ENCODE results near the gene ALOXE3.
A peak's percentile ranks its signal among the peaks of the same experiment; 100 is the strongest.
"Not testable (repeated sequence)": the region's sequence is repeated elsewhere in the genome, so short reads cannot be mapped to it uniquely, and the experiment has no call there.

ALOXE3 gene

GRCh38 chr17:8117367-8117979 lies 841 bp downstream of the ALOXE3 start:
- Histone ChIP-seq H3K27ac (ENCODE audit: low read length) (no peak overlapping the region), H3K4me1 (ENCODE audit: control insufficient read depth in 1 of 2, insufficient read depth in 2 of 2, low read length in 2 of 2) (peaks cover 20 to 36% of the 10 kb centered on the region in 2 donors), H3K9me3 (ENCODE audit: control insufficient read depth in 1 of 2, low read length in 2 of 2) (no peaks in the 10 kb centered on the region), H3K4me3 (ENCODE audit: low read depth in 1 of 2, low read length in 2 of 2) (peak overlapping the region; percentile 75 to 84), H3K27me3 (ENCODE audit: low read depth, low read length) (peaks cover 37% of the 10 kb centered on the region), H3K36me3 (ENCODE audit: control insufficient read depth in 1 of 2, insufficient read depth in 2 of 2, low read length in 2 of 2) (no peaks in the 10 kb centered on the region)

GRCh38 chr17:8116776-8117175 lies 1.5 kb downstream of the ALOXE3 start:
- Histone ChIP-seq H3K27me3 (ENCODE audit: low read depth, low read length) (peaks cover 41% of the 10 kb centered on the region), H3K4me3 (ENCODE audit: low read depth in 1 of 2, low read length in 2 of 2) (no peak overlapping the region), H3K27ac (ENCODE audit: low read length) (no peak overlapping the region), H3K36me3 (ENCODE audit: control insufficient read depth in 1 of 2, insufficient read depth in 2 of 2, low read length in 2 of 2) (no peaks in the 10 kb centered on the region), H3K9me3 (ENCODE audit: control insufficient read depth in 1 of 2, low read length in 2 of 2) (no peaks in the 10 kb centered on the region), H3K4me1 (ENCODE audit: control insufficient read depth in 1 of 2, insufficient read depth in 2 of 2, low read length in 2 of 2) (peaks cover 20 to 29% of the 10 kb centered on the region in 2 donors)

GRCh38 chr17:8110907-8111306 lies 7.4 kb downstream of the ALOXE3 start:
- Histone ChIP-seq H3K4me1 (ENCODE audit: control insufficient read depth in 1 of 2, insufficient read depth in 2 of 2, low read length in 2 of 2) (peaks cover 0 to 7% of the 10 kb centered on the region in 2 donors), H3K27ac (ENCODE audit: low read length) (no peak overlapping the region), H3K27me3 (ENCODE audit: low read depth, low read length) (peaks cover 52% of the 10 kb centered on the region), H3K4me3 (ENCODE audit: low read depth in 1 of 2, low read length in 2 of 2) (no peak overlapping the region), H3K9me3 (ENCODE audit: control insufficient read depth in 1 of 2, low read length in 2 of 2) (no peaks in the 10 kb centered on the region), H3K36me3 (ENCODE audit: control insufficient read depth in 1 of 2, insufficient read depth in 2 of 2, low read length in 2 of 2) (no peaks in the 10 kb centered on the region)

- peaks cover 0 to 7% of the 10 kb centered on the region in 2 donors for H3K4me1 ChIP-seq (ENCODE audit: control insufficient read depth in 1 of 2, insufficient read depth in 2 of 2, low read length in 2 of 2)
- H3K27me3 ChIP-seq (ENCODE audit: low read depth, low read length): peaks cover 47% of the 10 kb centered on the region
- peak overlapping the region in 1 of 2 donors; percentile 48 for H3K4me3 ChIP-seq (ENCODE audit: low read depth in 1 of 2, low read length in 2 of 2)
- H3K36me3 ChIP-seq (ENCODE audit: control insufficient read depth in 1 of 2, insufficient read depth in 2 of 2, low read length in 2 of 2): no peaks in the 10 kb centered on the region
- H3K27ac ChIP-seq (ENCODE audit: low read length): no peak overlapping the region
- H3K9me3 ChIP-seq (ENCODE audit: control insufficient read depth in 1 of 2, low read length in 2 of 2): no peaks in the 10 kb centered on the region
Measured at GRCh38 chr17:8110456-8110804, 7.9 kb downstream of the ALOXE3 start.

- H3K27me3 ChIP-seq (ENCODE audit: low read depth, low read length): peaks cover 43% of the 10 kb centered on the region
- no peaks in the 10 kb centered on the region for H3K36me3 ChIP-seq (ENCODE audit: control insufficient read depth in 1 of 2, insufficient read depth in 2 of 2, low read length in 2 of 2)
- H3K27ac ChIP-seq (ENCODE audit: low read length): no peak overlapping the region
- H3K4me1 ChIP-seq (ENCODE audit: control insufficient read depth in 1 of 2, insufficient read depth in 2 of 2, low read length in 2 of 2): peaks cover 0 to 7% of the 10 kb centered on the region in 2 donors
- H3K4me3 ChIP-seq (ENCODE audit: low read depth in 1 of 2, low read length in 2 of 2): peak overlapping the region; percentile 16 to 48
- H3K9me3 ChIP-seq (ENCODE audit: control insufficient read depth in 1 of 2, low read length in 2 of 2): no peaks in the 10 kb centered on the region
Measured at GRCh38 chr17:8109661-8110455, 8.5 kb downstream of the ALOXE3 start.

- no peak overlapping the region for H3K27ac ChIP-seq (ENCODE audit: low read length)
- H3K4me3 ChIP-seq (ENCODE audit: low read depth in 1 of 2, low read length in 2 of 2): no peak overlapping the region
- peaks cover 37% of the 10 kb centered on the region for H3K27me3 ChIP-seq (ENCODE audit: low read depth, low read length)
- peaks cover 0 to 7% of the 10 kb centered on the region in 2 donors for H3K4me1 ChIP-seq (ENCODE audit: control insufficient read depth in 1 of 2, insufficient read depth in 2 of 2, low read length in 2 of 2)
- H3K36me3 ChIP-seq (ENCODE audit: control insufficient read depth in 1 of 2, insufficient read depth in 2 of 2, low read length in 2 of 2): no peaks in the 10 kb centered on the region
- no peaks in the 10 kb centered on the region for H3K9me3 ChIP-seq (ENCODE audit: control insufficient read depth in 1 of 2, low read length in 2 of 2)
Measured at GRCh38 chr17:8108972-8109660, 9.2 kb downstream of the ALOXE3 start.

GRCh38 chr17:8106980-8107379 lies 11.3 kb downstream of the ALOXE3 start:
- not testable (repeated sequence) for H3K4me1 ChIP-seq (ENCODE audit: control insufficient read depth in 1 of 2, insufficient read depth in 2 of 2, low read length in 2 of 2); H3K9me3 ChIP-seq (ENCODE audit: control insufficient read depth in 1 of 2, low read length in 2 of 2); H3K36me3 ChIP-seq (ENCODE audit: control insufficient read depth in 1 of 2, insufficient read depth in 2 of 2, low read length in 2 of 2); H3K4me3 ChIP-seq (ENCODE audit: low read depth in 1 of 2, low read length in 2 of 2); H3K27ac ChIP-seq (ENCODE audit: low read length)
- H3K27me3 ChIP-seq (ENCODE audit: low read depth, low read length): peaks cover 30% of the 10 kb centered on the region

- no peak overlapping the region for H3K4me3 ChIP-seq (ENCODE audit: low read depth in 1 of 2, low read length in 2 of 2)
- H3K27ac ChIP-seq (ENCODE audit: low read length): no peak overlapping the region
- H3K9me3 ChIP-seq (ENCODE audit: control insufficient read depth in 1 of 2, low read length in 2 of 2): no peaks in the 10 kb centered on the region
- H3K4me1 ChIP-seq (ENCODE audit: control insufficient read depth in 1 of 2, insufficient read depth in 2 of 2, low read length in 2 of 2): peaks cover 0 to 7% of the 10 kb centered on the region in 2 donors
- H3K27me3 ChIP-seq (ENCODE audit: low read depth, low read length): peaks cover 21% of the 10 kb centered on the region
- H3K36me3 ChIP-seq (ENCODE audit: control insufficient read depth in 1 of 2, insufficient read depth in 2 of 2, low read length in 2 of 2): no peaks in the 10 kb centered on the region
Measured at GRCh38 chr17:8105957-8106398, 12.3 kb downstream of the ALOXE3 start.

- Histone ChIP-seq H3K4me1 (ENCODE audit: control insufficient read depth in 1 of 2, insufficient read depth in 2 of 2, low read length in 2 of 2) (peaks cover 0 to 3% of the 10 kb centered on the region in 2 donors), H3K36me3 (ENCODE audit: control insufficient read depth in 1 of 2, insufficient read depth in 2 of 2, low read length in 2 of 2) (no peaks in the 10 kb centered on the region), H3K27ac (ENCODE audit: low read length) (no peak overlapping the region), H3K4me3 (ENCODE audit: low read depth in 1 of 2, low read length in 2 of 2) (no peak overlapping the region), H3K9me3 (ENCODE audit: control insufficient read depth in 1 of 2, low read length in 2 of 2) (no peaks in the 10 kb centered on the region), H3K27me3 (ENCODE audit: low read depth, low read length) (peaks cover 10% of the 10 kb centered on the region)
Measured at GRCh38 chr17:8104911-8105310, 13.4 kb downstream of the ALOXE3 start.

- Histone ChIP-seq H3K4me3 (ENCODE audit: low read depth in 1 of 2, low read length in 2 of 2) (no peak overlapping the region), H3K9me3 (ENCODE audit: control insufficient read depth in 1 of 2, low read length in 2 of 2) (no peaks in the 10 kb centered on the region), H3K36me3 (ENCODE audit: control insufficient read depth in 1 of 2, insufficient read depth in 2 of 2, low read length in 2 of 2) (no peaks in the 10 kb centered on the region), H3K27me3 (ENCODE audit: low read depth, low read length) (peaks cover under 1% of the 10 kb centered on the region), H3K27ac (ENCODE audit: low read length) (no peak overlapping the region), H3K4me1 (ENCODE audit: control insufficient read depth in 1 of 2, insufficient read depth in 2 of 2, low read length in 2 of 2) (no peaks in the 10 kb centered on the region)
Measured at GRCh38 chr17:8103549-8103948, 14.8 kb downstream of the ALOXE3 start.

GRCh38 chr17:8101721-8102120 lies 16.6 kb downstream of the ALOXE3 start:
- Histone ChIP-seq H3K36me3 (ENCODE audit: control insufficient read depth in 1 of 2, insufficient read depth in 2 of 2, low read length in 2 of 2) (no peaks in the 10 kb centered on the region), H3K4me3 (ENCODE audit: low read depth in 1 of 2, low read length in 2 of 2) (no peak overlapping the region), H3K4me1 (ENCODE audit: control insufficient read depth in 1 of 2, insufficient read depth in 2 of 2, low read length in 2 of 2) (no peaks in the 10 kb centered on the region), H3K27me3 (ENCODE audit: low read depth, low read length) (no peaks in the 10 kb centered on the region), H3K27ac (ENCODE audit: low read length) (no peak overlapping the region), H3K9me3 (ENCODE audit: control insufficient read depth in 1 of 2, low read length in 2 of 2) (no peaks in the 10 kb centered on the region)

Data from muscle layer of duodenum (tissue), 2 donors.